Measurements from ENCODE around the gene NFKBIE. TPM values are rescaled to one million over a fixed set of nuclear protein-coding genes. Genes with fewer than 3 reads are reported as not detected.
"Not testable (repeated sequence)": the region's sequence is repeated elsewhere in the genome, so short reads cannot be mapped to it uniquely, and the experiment has no call there.

NFKBIE gene, protein sequence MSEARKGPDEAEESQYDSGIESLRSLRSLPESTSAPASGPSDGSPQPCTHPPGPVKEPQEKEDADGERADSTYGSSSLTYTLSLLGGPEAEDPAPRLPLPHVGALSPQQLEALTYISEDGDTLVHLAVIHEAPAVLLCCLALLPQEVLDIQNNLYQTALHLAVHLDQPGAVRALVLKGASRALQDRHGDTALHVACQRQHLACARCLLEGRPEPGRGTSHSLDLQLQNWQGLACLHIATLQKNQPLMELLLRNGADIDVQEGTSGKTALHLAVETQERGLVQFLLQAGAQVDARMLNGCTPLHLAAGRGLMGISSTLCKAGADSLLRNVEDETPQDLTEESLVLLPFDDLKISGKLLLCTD
- 7.4 and 28.7 TPM in 2 replicates for total RNA-seq (2014; rRNA removed)
- percentile 55 among the genes with signal in this experiment for Bru-seq, nascent RNA
- percentile 62 among the genes with signal in this experiment for BruChase-seq, experiment 1, labeled RNA remaining after a 6-hour chase
- percentile 60 among the genes with signal in this experiment for BruChase-seq, experiment 2, labeled RNA remaining after a 2-hour chase
- long read RNA-seq, transcript NFKBIE-201 (6 exons, 2,581 nt): major isoform, 12 of 20 reads
- long read RNA-seq, partial matches to known transcripts: 2 of 20 reads
- long read RNA-seq, other reads (novel, unspliced or antisense): 6 of 20 reads

DNA sequence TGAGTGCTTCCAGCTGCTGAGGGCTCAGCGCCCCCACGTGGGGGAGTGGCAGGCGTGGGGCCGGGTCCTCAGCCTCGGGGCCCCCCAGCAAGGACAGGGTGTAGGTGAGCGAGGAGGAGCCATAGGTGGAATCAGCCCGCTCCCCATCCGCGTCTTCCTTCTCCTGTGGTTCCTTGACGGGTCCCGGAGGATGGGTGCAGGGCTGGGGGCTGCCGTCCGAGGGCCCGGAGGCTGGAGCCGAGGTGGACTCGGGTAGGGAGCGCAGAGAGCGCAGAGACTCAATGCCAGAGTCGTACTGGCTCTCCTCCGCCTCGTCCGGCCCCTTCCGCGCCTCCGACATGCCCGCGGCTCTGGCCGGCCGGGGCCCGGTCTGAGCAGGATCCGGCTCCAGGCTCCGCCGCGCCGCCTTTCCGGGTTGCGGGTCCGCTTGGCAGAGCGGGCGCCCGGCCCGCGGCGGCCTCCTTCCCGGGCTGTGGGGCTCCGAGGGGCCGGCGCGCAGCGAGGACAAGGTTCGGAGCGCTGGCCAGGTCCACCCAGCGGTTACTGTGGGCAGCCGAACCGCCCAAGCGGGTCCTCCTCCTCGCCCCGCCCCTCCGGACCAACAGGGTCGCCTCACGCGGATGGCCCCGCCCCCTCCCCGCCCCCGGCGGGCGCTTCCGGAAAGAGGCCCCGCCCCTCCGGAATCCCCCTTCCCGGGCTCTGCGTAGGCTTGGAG, at the start of gene NFKBIE:
NFKBIE (minus strand) TSS at position 545 of the 715 bp plus-strand sequence; CDS start at position 340, 205 bp downstream.
- Histone ChIP-seq H3K27ac (ENCODE audit: low read length) (no peak within 1 kb of the TSS), H4K20me1 (ENCODE audit: low read length) (no peaks in the 10 kb centered on the region), H3K4me1 (ENCODE audit: insufficient read depth, low read length) (peaks cover 23% of the 10 kb centered on the region), H3K9me2 (replicated peaks; ENCODE audit: low read length) (no peaks in the 10 kb centered on the region), H3K4me2 (ENCODE audit: low read length) (peak within 1 kb of the TSS; percentile 95), H3K27me3 (ENCODE audit: low read length) (peaks cover 14% of the 10 kb centered on the region), H3K9ac (ENCODE audit: low read length) (peak within 1 kb of the TSS; percentile 75), H3F3A (ENCODE audit: low read length, unreplicated experiment) (no peaks in the 10 kb centered on the region), H3K9me3 (ENCODE audit: low read length) (no peaks in the 10 kb centered on the region), H3K36me3 (ENCODE audit: low read depth, low read length) (no peaks in the 10 kb centered on the region), H3K79me2 (ENCODE audit: low read length) (peaks cover 24% of the 10 kb centered on the region), H3K4me3 (ENCODE audit: low read length) (peak within 1 kb of the TSS; percentile 80), H2AFZ (ENCODE audit: low read length) (peak within 1 kb of the TSS; percentile 63)
- ChIA-PET CTCF (no interaction called here), POLR2A (ENCODE audit: unreplicated experiment) (no interaction called here)
- DNase-seq (peak; percentile 92), ATAC-seq (peak; percentile 79)
- TF ChIP-seq, protein P1, sequence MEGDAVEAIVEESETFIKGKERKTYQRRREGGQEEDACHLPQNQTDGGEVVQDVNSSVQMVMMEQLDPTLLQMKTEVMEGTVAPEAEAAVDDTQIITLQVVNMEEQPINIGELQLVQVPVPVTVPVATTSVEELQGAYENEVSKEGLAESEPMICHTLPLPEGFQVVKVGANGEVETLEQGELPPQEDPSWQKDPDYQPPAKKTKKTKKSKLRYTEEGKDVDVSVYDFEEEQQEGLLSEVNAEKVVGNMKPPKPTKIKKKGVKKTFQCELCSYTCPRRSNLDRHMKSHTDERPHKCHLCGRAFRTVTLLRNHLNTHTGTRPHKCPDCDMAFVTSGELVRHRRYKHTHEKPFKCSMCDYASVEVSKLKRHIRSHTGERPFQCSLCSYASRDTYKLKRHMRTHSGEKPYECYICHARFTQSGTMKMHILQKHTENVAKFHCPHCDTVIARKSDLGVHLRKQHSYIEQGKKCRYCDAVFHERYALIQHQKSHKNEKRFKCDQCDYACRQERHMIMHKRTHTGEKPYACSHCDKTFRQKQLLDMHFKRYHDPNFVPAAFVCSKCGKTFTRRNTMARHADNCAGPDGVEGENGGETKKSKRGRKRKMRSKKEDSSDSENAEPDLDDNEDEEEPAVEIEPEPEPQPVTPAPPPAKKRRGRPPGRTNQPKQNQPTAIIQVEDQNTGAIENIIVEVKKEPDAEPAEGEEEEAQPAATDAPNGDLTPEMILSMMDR (conservative IDR thresholded peaks at IDR 0.05; ENCODE audit: low read depth, low read length): peak; percentile 45
- no peak for TF ChIP-seq EZH2phosphoT487 (IDR thresholded peaks at IDR 0.05; ENCODE audit: borderline replicate concordance, low read length)
- intact Hi-C loops (cut with micrococcal nuclease): loop anchor here (5.0 kb wide), 1 partner anchor 37 kb away; no protein-coding TSS in a partner anchor
- BruUV-seq (replicated peaks): no TSS peak

DNA sequence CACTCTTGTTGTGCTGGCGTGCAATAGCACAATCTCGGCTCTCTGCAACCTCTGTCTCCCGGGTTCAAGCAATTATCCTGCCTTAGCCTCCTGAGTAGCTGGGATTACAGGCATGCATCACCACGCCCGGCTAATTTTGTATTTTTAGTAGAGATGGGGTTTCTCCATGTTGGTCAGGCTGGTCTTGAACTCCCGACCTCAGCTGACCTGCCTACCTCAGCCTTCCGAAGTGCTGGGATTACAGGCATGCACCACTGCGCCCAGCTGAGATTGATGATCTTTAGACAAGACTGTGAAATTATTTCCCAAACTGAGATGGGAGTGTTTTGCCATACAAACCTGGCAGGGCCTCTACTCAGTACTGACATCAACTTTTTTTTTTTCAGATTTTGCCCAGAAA, 49.3 kb upstream of the NFKBIE start:
- Histone ChIP-seq H3K79me2 (ENCODE audit: low read length) (peaks cover 16% of the 10 kb centered on the region), H3K27me3 (ENCODE audit: low read length) (peaks cover 21% of the 10 kb centered on the region), H3K36me3 (ENCODE audit: low read depth, low read length) (peaks cover 16% of the 10 kb centered on the region; the same call in 1 of the 2 replicates)
- H3K4me1 ChIP-seq (ENCODE audit: insufficient read depth, low read length); H3K4me2 ChIP-seq (ENCODE audit: low read length); H3F3A ChIP-seq (ENCODE audit: low read length, unreplicated experiment); H3K4me3 ChIP-seq (ENCODE audit: low read length); BruUV-seq (replicated peaks); H3K27ac ChIP-seq (ENCODE audit: low read length); ATAC-seq; H3K9me3 ChIP-seq (ENCODE audit: low read length); H2AFZ ChIP-seq (ENCODE audit: low read length); H3K9ac ChIP-seq (ENCODE audit: low read length); H3K9me2 ChIP-seq (replicated peaks; ENCODE audit: low read length); H4K20me1 ChIP-seq (ENCODE audit: low read length); intact Hi-C loops (cut with micrococcal nuclease); DNase-seq; POLR2A ChIA-PET (ENCODE audit: unreplicated experiment); CTCF ChIA-PET: not testable (repeated sequence)

DNA sequence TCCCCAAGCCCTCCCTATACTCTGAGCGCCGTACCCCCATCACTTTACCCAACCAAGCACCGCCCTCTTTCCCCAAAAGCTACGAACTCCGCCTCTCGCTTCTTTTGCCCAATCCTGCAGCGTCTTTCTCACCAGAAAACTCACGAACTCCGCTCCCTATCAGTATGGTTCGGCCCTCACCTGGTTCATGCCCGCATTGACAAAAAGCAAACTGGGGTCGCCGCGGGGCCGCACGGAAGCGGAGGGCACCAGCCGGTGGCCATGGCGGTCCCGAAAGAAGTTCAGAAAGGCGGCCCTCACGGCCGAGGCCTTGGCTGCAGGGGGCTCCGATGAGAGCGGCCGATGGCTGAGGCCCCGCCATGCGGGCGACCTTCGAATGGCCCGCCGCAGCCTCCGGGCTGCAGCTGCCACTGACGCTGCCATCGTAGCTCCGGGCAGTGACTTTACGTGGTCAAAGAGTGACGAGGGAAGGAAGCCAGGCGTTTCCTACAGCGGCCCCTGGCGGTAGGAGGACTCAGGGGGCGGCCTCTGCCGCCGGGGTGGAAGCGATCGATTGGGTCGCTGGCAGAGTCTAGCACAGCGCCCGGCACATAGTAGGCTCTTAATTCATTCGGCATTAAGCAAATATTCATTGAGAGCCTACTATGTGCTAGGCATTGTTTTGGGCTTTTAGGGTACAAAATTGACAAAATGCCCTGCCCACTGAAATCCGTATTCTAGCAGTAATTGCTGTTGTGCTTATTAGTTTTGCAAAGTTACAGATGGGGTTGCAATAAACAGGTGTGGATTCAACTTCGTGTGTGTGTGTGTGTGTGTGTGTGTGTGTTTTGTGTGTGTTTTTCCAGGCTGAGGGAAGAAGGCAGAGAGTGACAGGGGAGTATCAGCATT, 47.8 kb upstream of the NFKBIE start, which contains the start of gene AARS2:
AARS2 (minus strand) TSS at position 447 of the 888 bp plus-strand sequence; CDS start at position 423, 24 bp downstream.
- H2AFZ ChIP-seq (ENCODE audit: low read length): peak within 1 kb of the TSS; percentile 93
- TF ChIP-seq, protein P1 (conservative IDR thresholded peaks at IDR 0.05; ENCODE audit: low read depth, low read length): peak; percentile 96
- no peak for TF ChIP-seq EZH2 (IDR thresholded peaks at IDR 0.05; ENCODE audit: low read length, unreplicated experiment)
- no peak for TF ChIP-seq EZH2phosphoT487 (IDR thresholded peaks at IDR 0.05; ENCODE audit: borderline replicate concordance, low read length)
- peaks cover 16% of the 10 kb centered on the region for H3K79me2 ChIP-seq (ENCODE audit: low read length)
- H3K9ac ChIP-seq (ENCODE audit: low read length): peak within 1 kb of the TSS; percentile 91
- no TSS peak for BruUV-seq (replicated peaks)
- H3K27ac ChIP-seq (ENCODE audit: low read length): 0 out of 2 replicates have a peak within 1 kb of the TSS, but pooled peaks have one; percentile 16
- H4K20me1 ChIP-seq (ENCODE audit: low read length): no peaks in the 10 kb centered on the region
- H3K4me3 ChIP-seq (ENCODE audit: low read length): peak within 1 kb of the TSS; percentile 88
- ATAC-seq (peak; percentile 97), DNase-seq (peak; percentile 89)
- peak within 1 kb of the TSS; percentile 86 for H3K4me2 ChIP-seq (ENCODE audit: low read length)
- CTCF ChIA-PET: interaction anchor here (0.5 to 0.9 kb wide), 4 partner anchors 25 to 421 kb away, joined by 3 to 4 read pairs (median 4); no protein-coding TSS in a partner anchor
- peaks cover 6% of the 10 kb centered on the region for H3K27me3 ChIP-seq (ENCODE audit: low read length)
- H3F3A ChIP-seq (ENCODE audit: low read length, unreplicated experiment): no peaks in the 10 kb centered on the region
- no peaks in the 10 kb centered on the region for H3K9me3 ChIP-seq (ENCODE audit: low read length)
- intact Hi-C loops (cut with micrococcal nuclease): no loop called here
- POLR2A ChIA-PET (ENCODE audit: unreplicated experiment): no interaction called here
- peaks cover 6% of the 10 kb centered on the region for H3K4me1 ChIP-seq (ENCODE audit: insufficient read depth, low read length)
- peaks cover 22% of the 10 kb centered on the region for H3K36me3 ChIP-seq (ENCODE audit: low read depth, low read length)
- H3K9me2 ChIP-seq (replicated peaks; ENCODE audit: low read length): no peaks in the 10 kb centered on the region
